ENCODE measurements around the gene UGGT2. TPM values are rescaled to one million over a fixed set of nuclear protein-coding genes. Genes with fewer than 3 reads are reported as not detected.

Gene UGGT2
- polyA plus RNA-seq, 1 experiment: 30.5 TPM

GRCh38 chr13:95754069-95754468 is 299.1 kb downstream of the UGGT2 start:
- Histone ChIP-seq H3K27me3 (ENCODE audit: control insufficient read depth, insufficient read depth, low read length) (no peaks in the 10 kb centered on the region), H3K9me3 (ENCODE audit: control insufficient read depth, insufficient read depth, low read length) (no peaks in the 10 kb centered on the region), H3K4me3 (ENCODE audit: low read depth, low read length) (no peak overlapping the region), H3K27ac (ENCODE audit: low read depth, low read length) (no peak overlapping the region)
- ChIA-PET CTCF (interaction anchor here (0.6 kb wide), 1 partner anchor 45 kb away, joined by 3 read pairs; no protein-coding TSS in a partner anchor), POLR2A (no interaction called here)
- no peak for DNase-seq (ENCODE audit: low read depth, low spot score)
- TF ChIP-seq CTCF (IDR thresholded peaks at IDR 0.05; ENCODE audit: low read depth, low read length): no peak

- TF ChIP-seq CTCF (IDR thresholded peaks at IDR 0.05; ENCODE audit: low read depth, low read length): no peak
- ChIA-PET POLR2A (no interaction called here), CTCF (interaction anchor here (1.2 kb wide), 1 partner anchor 82 kb away, joined by 4 read pairs; no protein-coding TSS in a partner anchor)
- no peak for DNase-seq (ENCODE audit: low read depth, low spot score)
- no peak overlapping the region for H3K27ac ChIP-seq (ENCODE audit: low read depth, low read length)
- no peak overlapping the region for H3K4me3 ChIP-seq (ENCODE audit: low read depth, low read length)
- H3K9me3 ChIP-seq (ENCODE audit: control insufficient read depth, insufficient read depth, low read length): no peaks in the 10 kb centered on the region
- no peaks in the 10 kb centered on the region for H3K27me3 ChIP-seq (ENCODE audit: control insufficient read depth, insufficient read depth, low read length)
Observed at GRCh38 chr13:95752677-95753076, 300.5 kb downstream of the UGGT2 start.

Small RNA genes within 50 kb of the gene (small RNA-seq; reads per million reads assigned to genes)
- gene HMGN1P24 (ENCODE audit: insufficient read length, low read depth): not detected

Other genes starting within 250 kb of the UGGT2 start
- not detected in 2 replicates for gene HS6ST3, start 36.7 kb upstream of the UGGT2 start, polyA plus RNA-seq (2011; rRNA removed)

All from AG04450 (cell line).